Neural crest cell (in vitro differentiated cells): ENCODE measurements around the gene ADAMTS19. TPM values are rescaled to one million over a fixed set of nuclear protein-coding genes. Genes with fewer than 3 reads are reported as not detected.

Experiments used
- DNase-seq: peaks from one replicate; pipeline ENCODE4 v3.0.0; 2021; ENCODE audit warnings: low read depth, mixed read lengths, low spot score
- H3K27ac Mint-ChIP-seq: one replicate; pipeline ENCODE4 v1.8.0; 2021; ENCODE audit warnings: mild to moderate bottlenecking, mixed read lengths; ENCODE audit not compliant: unreplicated experiment
- H3K27me3 Mint-ChIP-seq: 2 replicates; pipeline ENCODE4 v1.8.0; 2021; ENCODE audit warnings: low read depth, mild to moderate bottlenecking, mixed read lengths
- H3K36me3 Mint-ChIP-seq: 2 replicates; pipeline ENCODE4 v1.8.0; 2021; ENCODE audit warnings: low read depth, mild to moderate bottlenecking, mixed read lengths
- H3K4me1 Mint-ChIP-seq: 2 replicates; pipeline ENCODE4 v1.8.0; 2021; ENCODE audit warnings: mixed read lengths
- H3K4me3 Mint-ChIP-seq: one replicate; pipeline ENCODE4 v1.8.0; 2021; ENCODE audit warnings: mild to moderate bottlenecking, mixed read lengths
- H3K9me3 Mint-ChIP-seq: 2 replicates; pipeline ENCODE4 v1.8.0; 2021; ENCODE audit warnings: mixed read lengths
- CTCF ChIP-seq: fragments of 200-600 bp; sonication (generic); conservative IDR thresholded peaks from 2 replicates; pipeline ENCODE4 v1.5.0; 2021; ENCODE audit warnings: antibody characterized with exemption, mild to moderate bottlenecking
- total RNA-seq: library from RNA; stranded (reverse); gene quantifications from 2 replicates; pipeline ENCODE4 v1.2.1, GENCODE V29; 2021

The ADAMTS19 gene
- total RNA-seq, 1 donor from 2014 or later, result 3.1 TPM

DNA sequence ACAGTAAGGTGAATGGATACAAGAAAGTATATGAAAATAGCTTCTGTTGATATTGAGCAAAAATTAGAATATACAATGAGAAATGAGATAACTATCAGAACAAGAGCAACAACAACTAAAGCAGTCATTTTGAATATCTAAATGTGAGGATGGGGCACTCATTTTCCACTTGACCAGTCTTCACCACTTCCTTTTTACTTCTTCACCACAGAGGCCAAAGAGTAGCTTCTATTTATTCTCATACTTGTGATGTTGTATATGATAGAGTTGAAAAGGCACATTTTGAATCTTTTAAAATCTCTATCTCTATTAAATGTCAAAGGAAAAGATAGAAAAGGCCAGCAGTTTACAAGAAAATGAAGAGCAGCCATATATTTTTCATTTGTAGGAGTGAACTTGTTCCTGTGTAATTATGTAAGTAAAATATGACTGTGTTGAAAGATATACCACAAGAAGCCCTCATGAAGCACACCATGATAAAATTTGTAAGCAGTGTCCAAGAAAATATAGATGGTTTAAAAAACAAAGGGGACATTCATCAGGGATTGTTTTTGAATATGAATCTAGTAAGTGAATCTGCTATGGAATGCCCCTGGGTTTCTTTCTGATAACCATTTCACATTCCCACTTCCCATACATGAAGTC lies 39.2 kb downstream of the ADAMTS19 start:
- no peaks in the 10 kb centered on the region for H3K27me3 Mint-ChIP-seq
- no peak for TF ChIP-seq CTCF
- no peak overlapping the region for H3K27ac Mint-ChIP-seq
- no peak overlapping the region for H3K4me3 Mint-ChIP-seq
- no peak for DNase-seq
- H3K9me3 Mint-ChIP-seq, result no peaks in the 10 kb centered on the region
- H3K4me1 Mint-ChIP-seq, result no peaks in the 10 kb centered on the region
- H3K36me3 Mint-ChIP-seq, result no peaks in the 10 kb centered on the region

DNA sequence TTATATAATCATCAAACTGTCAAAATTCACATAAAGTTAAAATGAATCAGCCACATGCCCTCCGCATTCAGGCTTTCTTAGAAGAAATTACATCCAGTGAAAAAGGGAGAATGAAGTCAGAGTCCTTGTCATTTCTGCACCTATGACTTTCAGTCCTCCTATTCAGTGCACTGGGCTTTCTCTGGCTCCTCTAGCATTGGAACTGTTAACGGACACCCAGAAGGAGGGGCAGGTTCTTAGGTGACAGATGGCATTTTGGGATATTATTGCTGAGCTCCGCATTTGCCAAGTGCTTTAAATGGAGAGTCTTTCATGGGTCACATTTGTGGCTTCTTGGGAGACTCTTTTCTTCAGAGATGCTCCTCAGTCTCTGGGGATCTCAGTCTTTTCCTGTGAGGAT lies 40.0 kb downstream of the ADAMTS19 start:
- Mint-ChIP-seq H3K4me3 (no peak overlapping the region), H3K27ac (no peak overlapping the region), H3K36me3 (no peaks in the 10 kb centered on the region), H3K4me1 (no peaks in the 10 kb centered on the region), H3K9me3 (no peaks in the 10 kb centered on the region), H3K27me3 (no peaks in the 10 kb centered on the region)
- no peak for DNase-seq
- no peak for TF ChIP-seq CTCF

- H3K36me3 Mint-ChIP-seq, result no peaks in the 10 kb centered on the region
- TF ChIP-seq CTCF, result no peak
- H3K9me3 Mint-ChIP-seq, result no peaks in the 10 kb centered on the region
- no peak for DNase-seq
- no peak overlapping the region for H3K4me3 Mint-ChIP-seq
- no peak overlapping the region for H3K27ac Mint-ChIP-seq
- H3K4me1 Mint-ChIP-seq, result no peaks in the 10 kb centered on the region
- H3K27me3 Mint-ChIP-seq, result no peaks in the 10 kb centered on the region
Measured at GRCh38 chr5:129506086-129506485, 46.0 kb downstream of the ADAMTS19 start.

DNA sequence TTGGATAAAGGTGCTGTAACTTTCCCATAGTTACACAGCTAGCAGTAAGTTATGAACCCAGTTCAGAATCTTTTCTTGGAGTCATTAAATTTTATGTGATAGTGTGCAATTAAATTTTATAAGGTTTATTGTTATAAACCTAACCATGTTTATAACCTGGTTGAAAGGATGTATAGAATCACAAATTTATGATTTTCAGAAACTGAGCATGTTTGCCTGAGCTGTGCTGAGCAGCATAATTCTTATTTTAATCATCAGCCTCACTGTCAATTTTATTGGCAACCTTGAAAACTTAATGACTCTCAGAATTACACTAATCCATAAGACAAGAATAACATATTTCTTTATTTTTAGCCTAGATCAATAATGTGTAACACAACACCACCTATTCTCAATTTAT lies 46.9 kb downstream of the ADAMTS19 start:
- Mint-ChIP-seq H3K36me3 (no peaks in the 10 kb centered on the region), H3K4me1 (no peaks in the 10 kb centered on the region), H3K4me3 (no peak overlapping the region), H3K27me3 (no peaks in the 10 kb centered on the region), H3K27ac (no peak overlapping the region), H3K9me3 (no peaks in the 10 kb centered on the region)
- TF ChIP-seq CTCF, result no peak
- DNase-seq, result no peak

DNA sequence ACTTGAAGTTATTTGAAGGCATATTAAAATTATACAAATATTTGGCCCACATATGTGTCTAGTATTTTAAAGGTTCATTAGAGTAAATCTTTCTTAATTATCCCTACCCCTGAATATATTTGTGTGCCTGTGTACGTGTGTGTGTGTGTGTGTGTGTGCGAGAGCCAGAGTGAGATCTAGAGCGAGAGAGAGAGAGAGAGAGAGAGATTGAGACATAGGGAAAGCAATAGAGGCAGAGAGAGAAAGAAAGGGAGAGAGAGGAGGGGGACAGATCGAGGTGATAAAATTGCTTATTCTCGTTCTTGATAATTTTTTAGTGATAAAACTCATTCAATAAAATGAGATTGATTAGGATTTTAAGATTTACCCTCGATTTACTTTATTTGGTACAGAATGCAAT lies 47.4 kb downstream of the ADAMTS19 start:
- Mint-ChIP-seq H3K9me3 (no peaks in the 10 kb centered on the region), H3K4me3 (no peak overlapping the region), H3K27ac (no peak overlapping the region), H3K36me3 (no peaks in the 10 kb centered on the region), H3K4me1 (no peaks in the 10 kb centered on the region), H3K27me3 (no peaks in the 10 kb centered on the region)
- no peak for DNase-seq
- no peak for TF ChIP-seq CTCF
